Measurements from ENCODE around the gene PPP1R16B. TPM values are rescaled to one million over a fixed set of nuclear protein-coding genes. Genes with fewer than 3 reads are reported as not detected.
A peak's percentile ranks its signal among the peaks of the same experiment; 100 is the strongest.

PPP1R16B gene
- total and polyA plus RNA-seq, 10 of the 15 experiments (the other 5 are each of a cell fraction or from before 2014, with no cell fraction given), result 13.4 to 90.2 (median 66.7) TPM

GRCh38 chr20:38806855-38807655 lies 1.6 kb downstream of the PPP1R16B start (continued):
- TF ChIP-seq YY1 (IDR thresholded peaks at IDR 0.05; ENCODE audit: low read depth, low read length) (no peak), TCF12 (IDR thresholded peaks at IDR 0.05; ENCODE audit: low read depth, low read length) (peak; percentile 71), MAX (IDR thresholded peaks at IDR 0.05; ENCODE audit: low read depth, low read length) (0 out of 2 replicates have a peak, but pooled peaks have one; percentile 16), MEF2A (IDR thresholded peaks at IDR 0.05; ENCODE audit: insufficient read depth, low read depth, low read length) (no peak), ZNF217 (IDR thresholded peaks at IDR 0.05) (no peak), EGR1 (IDR thresholded peaks at IDR 0.05; ENCODE audit: borderline replicate concordance in 1 of 2, low read depth in 2 of 2, low read length in 2 of 2) (peak in 1 of 2 experiments; percentile 41; a peak in 1 of 3 replicates), POU2F2 (IDR thresholded peaks at IDR 0.05; ENCODE audit: borderline replicate concordance, low read depth, low read length) (peak; percentile 69; the same call in 1 of the 3 replicates), NBN (IDR thresholded peaks at IDR 0.05) (no peak), SMC3 (IDR thresholded peaks at IDR 0.05; ENCODE audit: borderline replicate concordance, low read length) (peak; percentile 16; the same call in 1 of the 2 replicates), KDM1A (IDR thresholded peaks at IDR 0.05; ENCODE audit: borderline replicate concordance) (no peak), SKIL (IDR thresholded peaks at IDR 0.05; ENCODE audit: low read depth, poor library complexity, severe bottlenecking) (no peak), PKNOX1 (IDR thresholded peaks at IDR 0.05) (no peak), CTCF (IDR thresholded peaks at IDR 0.05 in 2 of 3, conservative IDR thresholded peaks at IDR 0.05 in 1 of 3; ENCODE audit: control insufficient read depth in 2 of 3, extremely low read depth in 1 of 3, insufficient read depth in 1 of 3, low read depth in 3 of 3, low read length in 3 of 3) (peak in 1 of 3 experiments; percentile 32; a peak in 2 of 6 replicates), CREB1 (IDR thresholded peaks at IDR 0.05; ENCODE audit: low read depth) (no peak), BCL11A (IDR thresholded peaks at IDR 0.05; ENCODE audit: low read depth, low read length) (no peak), TCF3 (IDR thresholded peaks at IDR 0.05; ENCODE audit: borderline replicate concordance, insufficient read depth, low read depth, low read length) (no peak), MXI1 (IDR thresholded peaks at IDR 0.05; ENCODE audit: low read depth, low read length) (peak; percentile 45; the same call in 1 of the 2 replicates), MLLT1 (IDR thresholded peaks at IDR 0.05) (peak; percentile 66), RB1 (IDR thresholded peaks at IDR 0.05; ENCODE audit: borderline replicate concordance) (peak; percentile 28; the same call in 1 of the 2 replicates), SP1 (IDR thresholded peaks at IDR 0.05; ENCODE audit: low read depth, low read length) (no peak), TARDBP (IDR thresholded peaks at IDR 0.05; ENCODE audit: borderline replicate concordance) (no peak), ZBED1 (IDR thresholded peaks at IDR 0.05; ENCODE audit: borderline replicate concordance) (no peak), CBX5 (IDR thresholded peaks at IDR 0.05; ENCODE audit: low read depth) (no peak), RBBP5 (conservative IDR thresholded peaks at IDR 0.05) (no peak), ZSCAN29 (IDR thresholded peaks at IDR 0.05) (no peak)

Data from GM12878 (cell line).